ENCODE results near the gene PDSS2.

The PDSS2 gene

DNA sequence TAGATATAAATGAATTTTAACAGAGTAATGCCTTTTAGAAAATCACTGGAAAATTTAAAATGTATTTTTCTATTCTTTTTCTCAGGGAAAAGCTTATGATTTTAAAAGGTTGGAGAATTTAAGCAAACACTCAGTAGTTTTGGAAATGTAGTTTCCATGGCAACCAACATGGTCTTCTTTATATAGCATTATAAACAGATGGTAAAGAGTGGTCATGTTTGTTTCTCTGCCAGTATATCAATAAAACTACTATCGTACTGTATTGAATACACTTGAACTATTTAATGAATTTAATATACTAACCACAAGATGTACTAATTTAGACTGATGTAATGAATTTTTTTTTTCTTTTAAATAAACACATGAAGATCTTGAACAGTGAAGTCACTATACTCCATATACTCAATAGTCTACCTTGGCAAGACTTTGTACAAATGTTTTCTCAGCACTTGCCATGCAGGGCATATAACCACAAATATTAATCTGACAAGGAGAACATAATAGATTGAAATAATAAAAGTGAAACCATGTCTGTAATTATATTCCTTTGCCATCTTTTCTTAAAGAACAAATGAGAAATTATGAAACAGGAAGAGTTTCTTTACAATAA, 105.5 kb downstream of the PDSS2 start:
- no peak for DNase-seq (ENCODE audit: low read depth)
- TF ChIP-seq, protein P1, sequence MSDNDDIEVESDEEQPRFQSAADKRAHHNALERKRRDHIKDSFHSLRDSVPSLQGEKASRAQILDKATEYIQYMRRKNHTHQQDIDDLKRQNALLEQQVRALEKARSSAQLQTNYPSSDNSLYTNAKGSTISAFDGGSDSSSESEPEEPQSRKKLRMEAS (IDR thresholded peaks at IDR 0.05; ENCODE audit: low read depth, low read length), result no peak
- TF ChIP-seq POLR2A (IDR thresholded peaks at IDR 0.05; ENCODE audit: extremely low read depth, insufficient read length) (no peak), MYC (IDR thresholded peaks at IDR 0.05; ENCODE audit: low read depth, low read length) (no peak)
- TF ChIP-seq, protein P2, sequence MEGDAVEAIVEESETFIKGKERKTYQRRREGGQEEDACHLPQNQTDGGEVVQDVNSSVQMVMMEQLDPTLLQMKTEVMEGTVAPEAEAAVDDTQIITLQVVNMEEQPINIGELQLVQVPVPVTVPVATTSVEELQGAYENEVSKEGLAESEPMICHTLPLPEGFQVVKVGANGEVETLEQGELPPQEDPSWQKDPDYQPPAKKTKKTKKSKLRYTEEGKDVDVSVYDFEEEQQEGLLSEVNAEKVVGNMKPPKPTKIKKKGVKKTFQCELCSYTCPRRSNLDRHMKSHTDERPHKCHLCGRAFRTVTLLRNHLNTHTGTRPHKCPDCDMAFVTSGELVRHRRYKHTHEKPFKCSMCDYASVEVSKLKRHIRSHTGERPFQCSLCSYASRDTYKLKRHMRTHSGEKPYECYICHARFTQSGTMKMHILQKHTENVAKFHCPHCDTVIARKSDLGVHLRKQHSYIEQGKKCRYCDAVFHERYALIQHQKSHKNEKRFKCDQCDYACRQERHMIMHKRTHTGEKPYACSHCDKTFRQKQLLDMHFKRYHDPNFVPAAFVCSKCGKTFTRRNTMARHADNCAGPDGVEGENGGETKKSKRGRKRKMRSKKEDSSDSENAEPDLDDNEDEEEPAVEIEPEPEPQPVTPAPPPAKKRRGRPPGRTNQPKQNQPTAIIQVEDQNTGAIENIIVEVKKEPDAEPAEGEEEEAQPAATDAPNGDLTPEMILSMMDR (IDR thresholded peaks at IDR 0.05; ENCODE audit: low read depth, low read length), result no peak
- H3K4me3 ChIP-seq (ENCODE audit: low read depth, low read length), result no peak overlapping the region

GRCh38 chr6:107348224-107348623, 111.1 kb downstream of the PDSS2 start:
- TF ChIP-seq, protein P1 (IDR thresholded peaks at IDR 0.05; ENCODE audit: low read depth, low read length), result no peak
- TF ChIP-seq MYC (IDR thresholded peaks at IDR 0.05; ENCODE audit: low read depth, low read length) (no peak), POLR2A (IDR thresholded peaks at IDR 0.05; ENCODE audit: extremely low read depth, insufficient read length) (no peak)
- no peak overlapping the region for H3K4me3 ChIP-seq (ENCODE audit: low read depth, low read length)
- DNase-seq (ENCODE audit: low read depth), result no peak

- peak; percentile 82 for DNase-seq (ENCODE audit: low read depth)
- no peak for TF ChIP-seq MYC (IDR thresholded peaks at IDR 0.05; ENCODE audit: low read depth, low read length)
- TF ChIP-seq, protein P1 (IDR thresholded peaks at IDR 0.05; ENCODE audit: low read depth, low read length), result no peak
- TF ChIP-seq POLR2A (IDR thresholded peaks at IDR 0.05; ENCODE audit: extremely low read depth, insufficient read length), result no peak
- TF ChIP-seq, protein P2 (IDR thresholded peaks at IDR 0.05; ENCODE audit: low read depth, low read length), result no peak
- H3K4me3 ChIP-seq (ENCODE audit: low read depth, low read length), result peak overlapping the region; percentile 19
These were observed 114.0 kb downstream of the PDSS2 start for GRCh38 chr6:107345393-107345792.

GRCh38 chr6:107344981-107345380, 114.4 kb downstream of the PDSS2 start:
- H3K4me3 ChIP-seq (ENCODE audit: low read depth, low read length), result peak overlapping the region; percentile 19
- TF ChIP-seq, protein P2 (IDR thresholded peaks at IDR 0.05; ENCODE audit: low read depth, low read length), result no peak
- TF ChIP-seq, protein P1 (IDR thresholded peaks at IDR 0.05; ENCODE audit: low read depth, low read length), result no peak
- TF ChIP-seq POLR2A (IDR thresholded peaks at IDR 0.05; ENCODE audit: extremely low read depth, insufficient read length) (no peak), MYC (IDR thresholded peaks at IDR 0.05; ENCODE audit: low read depth, low read length) (no peak)
- DNase-seq (ENCODE audit: low read depth), result peak; percentile 63

GRCh38 chr6:107344383-107344782, 115.0 kb downstream of the PDSS2 start:
- no peak overlapping the region for H3K4me3 ChIP-seq (ENCODE audit: low read depth, low read length)
- peak; percentile 28 for DNase-seq (ENCODE audit: low read depth)
- TF ChIP-seq, protein P1 (IDR thresholded peaks at IDR 0.05; ENCODE audit: low read depth, low read length), result no peak
- no peak for TF ChIP-seq MYC (IDR thresholded peaks at IDR 0.05; ENCODE audit: low read depth, low read length)
- TF ChIP-seq, protein P2 (IDR thresholded peaks at IDR 0.05; ENCODE audit: low read depth, low read length), result no peak
- no peak for TF ChIP-seq POLR2A (IDR thresholded peaks at IDR 0.05; ENCODE audit: extremely low read depth, insufficient read length)

DNA sequence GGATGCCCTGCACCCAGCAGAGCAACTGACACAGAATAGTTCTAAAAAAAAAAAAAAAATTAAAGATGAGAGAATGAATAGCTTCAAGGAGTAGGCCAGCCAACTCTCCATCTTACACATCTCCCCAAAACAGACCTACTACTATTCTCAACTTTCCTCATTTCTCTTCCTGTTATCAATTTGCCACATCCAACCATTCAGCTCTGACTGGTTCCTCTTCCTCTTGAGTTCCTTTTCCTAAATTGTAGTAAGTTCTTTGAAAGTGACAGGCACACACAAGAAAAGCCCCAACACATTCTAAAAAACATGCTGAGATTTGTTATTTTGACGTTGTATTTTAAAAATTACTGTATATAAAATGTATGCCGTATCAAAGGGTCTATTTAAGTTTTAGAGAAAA, 117.2 kb downstream of the PDSS2 start:
- H3K4me3 ChIP-seq (ENCODE audit: low read depth, low read length), result no peak overlapping the region
- peak; percentile 37 for DNase-seq (ENCODE audit: low read depth)
- TF ChIP-seq POLR2A (IDR thresholded peaks at IDR 0.05; ENCODE audit: extremely low read depth, insufficient read length) (no peak), MYC (IDR thresholded peaks at IDR 0.05; ENCODE audit: low read depth, low read length) (no peak)
- TF ChIP-seq, protein P2 (IDR thresholded peaks at IDR 0.05; ENCODE audit: low read depth, low read length), result no peak
- TF ChIP-seq, protein P1 (IDR thresholded peaks at IDR 0.05; ENCODE audit: low read depth, low read length), result no peak
